Gastrocnemius medialis (tissue), 4 donors: ENCODE measurements around the gene OR6C4.

Experiments used
- CTCF ChIP-seq, 5 experiments: fragments of 450-650 bp in 3 of 5; fragments of 200-600 bp in 2 of 5; sonication (generic) in 2 of 5; IDR thresholded peaks in 4 of 5; conservative IDR thresholded peaks in 1 of 5; 1 replicate in 4 of 5; 2 replicates in 1 of 5; pipeline ENCODE4 v1.5.1; 2016 to 2019; ENCODE audit warnings: antibody characterized with exemption in 5 of 5, mild to moderate bottlenecking in 3 of 5, moderate library complexity in 3 of 5
- POLR2A ChIP-seq, 2 donors: fragments of 450-650 bp; IDR thresholded peaks; one replicate each; pipeline ENCODE4 v1.6.1; 2017; ENCODE audit warnings: antibody characterized with exemption in 2 of 2, mild to moderate bottlenecking in 2 of 2, moderate library complexity in 2 of 2

- TF ChIP-seq CTCF (IDR thresholded peaks at IDR 0.05 in 4 of 5, conservative IDR thresholded peaks at IDR 0.05 in 1 of 5) (no peak), POLR2A (IDR thresholded peaks at IDR 0.05) (no peak)
Observed at GRCh38 chr12:55549302-55549701, at the start of gene OR6C4.
